Left cardiac atrium (tissue), 4 donors: ENCODE results near the gene MYOCOS. TPM values are rescaled to one million over a fixed set of nuclear protein-coding genes. Genes with fewer than 3 reads are reported as not detected.
"Not testable (repeated sequence)": the region's sequence is repeated elsewhere in the genome, so short reads cannot be mapped to it uniquely, and the experiment has no call there.

Source experiments
- ATAC-seq, 2 donors: fragments of 200-7000 bp; cut with Tn5 transposase; one replicate each; pipeline ENCODE4 v1.9.1; 2020; ENCODE audit warnings: mild to moderate bottlenecking in 2 of 2, moderate library complexity in 2 of 2
- DNase-seq: peaks from one replicate; pipeline ENCODE4 v3.0.0-alpha.2; 2020
- intact Hi-C, 2 donors: fragments of 100-400 bp; cut with DNase I; formaldehyde crosslinking; loops; one replicate each; pipeline versions ENCODE4 v1.14.1 to v1.15.1; 2022 to 2023
- total RNA-seq, 2 donors: library from RNA; stranded (reverse); fragmentation: NEBNext Ultra II Directional; extraction: Animal tissue kit (Norgen Biotek cat#: 25700); gene quantifications; one replicate each; pipeline ENCODE4 v1.2.1, GENCODE V29; 2021
- donor health status: DM: no; HTN: yes; CAD: no.
- donor health status: DM: no; HTN: yes; CAD: no; lungs with severe emphysema.
- donor health status: DM: yes; HTN: yes; CAD: no.
- donor health status: Dilated cardiomyopathy.

The MYOCOS gene
- total RNA-seq, 2 donors from 2014 or later: not detected

- DNase-seq: no peak
- intact Hi-C loops: no loop called here
- no peak for ATAC-seq
Measured at GRCh38 chr1:171653796-171654195, 31.8 kb downstream of the MYOCOS start.

GRCh38 chr1:171654201-171654941, 32.3 kb downstream of the MYOCOS start:
- ATAC-seq: peak; percentile 70 to 74
- no peak for DNase-seq
- intact Hi-C loops: no loop called here

GRCh38 chr1:171654942-171655745, 33.1 kb downstream of the MYOCOS start:
- intact Hi-C loops: no loop called here
- DNase-seq (peak; percentile 85), ATAC-seq (peak; percentile 83 to 89)

GRCh38 chr1:171655746-171656116, 33.7 kb downstream of the MYOCOS start:
- no peak for ATAC-seq
- intact Hi-C loops: no loop called here
- no peak for DNase-seq

GRCh38 chr1:171656206-171656605, 34.2 kb downstream of the MYOCOS start:
- intact Hi-C loops, ATAC-seq, DNase-seq: not testable (repeated sequence)

- ATAC-seq: no peak
- DNase-seq: no peak
- intact Hi-C loops: no loop called here
Measured at GRCh38 chr1:171661076-171661650, 39.1 kb downstream of the MYOCOS start.

- no peak for DNase-seq
- intact Hi-C loops: no loop called here
- ATAC-seq: no peak
Measured at GRCh38 chr1:171663036-171663853, 41.2 kb downstream of the MYOCOS start.

GRCh38 chr1:171663854-171664575, 42.0 kb downstream of the MYOCOS start:
- no peak for ATAC-seq
- intact Hi-C loops: no loop called here
- no peak for DNase-seq

GRCh38 chr1:171664976-171665375, 42.9 kb downstream of the MYOCOS start:
- intact Hi-C loops: no loop called here
- ATAC-seq: no peak
- no peak for DNase-seq

- DNase-seq: no peak
- intact Hi-C loops: no loop called here
- ATAC-seq: peak; percentile 76 to 79
Measured at GRCh38 chr1:171666114-171666769, 44.2 kb downstream of the MYOCOS start.

- DNase-seq (no peak), ATAC-seq (no peak)
- intact Hi-C loops: no loop called here
Measured at GRCh38 chr1:171668372-171668771, 46.3 kb downstream of the MYOCOS start.

GRCh38 chr1:171670739-171671138, 48.7 kb downstream of the MYOCOS start:
- intact Hi-C loops: no loop called here
- DNase-seq (no peak), ATAC-seq (no peak)

GRCh38 chr1:171674431-171675405, 52.7 kb downstream of the MYOCOS start:
- DNase-seq (no peak), ATAC-seq (peak in 1 of 2 donors; percentile 59)
- intact Hi-C loops: no loop called here
